ENCODE measurements around the gene TNIP1. TPM values are rescaled to one million over a fixed set of nuclear protein-coding genes. Genes with fewer than 3 reads are reported as not detected.

TNIP1 gene
- total RNA-seq, 2 donors from 2014 or later = 51.3 to 52.2 TPM

DNA sequence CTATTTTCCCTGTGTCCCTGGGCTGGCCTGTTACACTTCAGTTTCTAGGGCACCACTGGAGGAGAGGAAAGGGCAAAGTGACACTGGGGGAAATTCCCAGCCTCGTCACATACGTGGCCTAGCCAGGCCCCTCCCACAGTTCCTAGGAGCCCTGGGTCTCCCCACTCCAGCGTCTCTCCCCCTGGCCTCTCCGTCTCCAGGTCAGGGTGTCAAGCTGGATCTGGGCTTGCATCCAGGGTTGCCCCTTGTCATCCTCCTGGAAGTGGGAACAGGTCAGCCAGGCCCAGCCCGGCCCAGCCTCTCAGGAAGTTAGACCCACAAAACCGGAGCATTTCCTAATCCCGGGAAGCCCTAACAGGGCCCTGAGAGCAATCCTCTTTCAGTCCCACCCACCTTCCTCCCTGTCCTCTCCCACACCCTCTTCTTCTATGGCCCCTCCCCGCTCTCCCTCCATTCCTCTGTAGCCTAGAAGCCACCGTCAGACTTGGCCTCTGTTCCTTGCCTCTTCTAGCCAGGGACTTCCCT lies 4.7 kb upstream of the TNIP1 start:
- no peak overlapping the region for H3K9ac ChIP-seq (ENCODE audit: extremely low read depth, low read length, poor library complexity, severe bottlenecking)

DNA sequence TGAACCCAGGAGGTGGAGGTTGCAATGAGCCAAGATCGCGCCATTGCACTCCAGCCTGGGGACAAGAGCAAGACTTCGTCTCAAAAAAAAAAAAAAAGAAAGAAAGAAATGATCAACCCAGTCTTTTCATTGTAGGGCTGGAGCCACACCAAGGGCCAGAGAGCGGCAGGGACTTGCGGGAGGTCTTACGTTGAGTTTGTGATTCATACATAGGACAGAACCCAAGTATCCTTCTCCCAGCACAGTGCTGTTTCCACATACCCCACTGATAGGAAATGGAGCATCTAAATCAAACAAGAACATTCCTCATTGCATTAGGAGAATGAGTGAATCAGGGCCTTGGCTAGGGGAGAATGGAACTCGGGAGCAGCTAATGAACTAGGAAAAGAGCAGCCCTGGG lies 3.5 kb upstream of the TNIP1 start:
- Histone ChIP-seq H3K36me3 (ENCODE audit: control insufficient read depth, insufficient read depth, low read length) (no peaks in the 10 kb centered on the region), H3K4me1 (ENCODE audit: control insufficient read depth, insufficient read depth, low read length) (peaks cover 8% of the 10 kb centered on the region), H3K27me3 (ENCODE audit: control insufficient read depth, insufficient read depth, low read length, poor library complexity, severe bottlenecking) (no peaks in the 10 kb centered on the region), H3K4me3 (ENCODE audit: low read length) (no peak overlapping the region), H3K9ac (ENCODE audit: extremely low read depth, low read length, poor library complexity, severe bottlenecking) (no peak overlapping the region), H3K9me3 (ENCODE audit: control insufficient read depth, low read length) (no peaks in the 10 kb centered on the region), H3K27ac (ENCODE audit: low read depth, low read length) (no peak overlapping the region)
- no peak for DNase-seq
- Mint-ChIP-seq H3K27me3 (ENCODE audit: insufficient read depth) (peaks cover 2% of the 10 kb centered on the region), H3K4me1 (peaks cover 12% of the 10 kb centered on the region), H3K27ac (no peak overlapping the region), H3K4me3 (no peak overlapping the region), H3K36me3 (ENCODE audit: low read depth) (no peaks in the 10 kb centered on the region), H3K9me3 (no peaks in the 10 kb centered on the region)
- WGBS, 2 experiments (ENCODE audit: insufficient coverage in 1 of 2, insufficient read length in 1 of 2) = 91 to 94% methylated on average over 5 to 7 of the region's 7 CpGs
- TF ChIP-seq, protein P1, sequence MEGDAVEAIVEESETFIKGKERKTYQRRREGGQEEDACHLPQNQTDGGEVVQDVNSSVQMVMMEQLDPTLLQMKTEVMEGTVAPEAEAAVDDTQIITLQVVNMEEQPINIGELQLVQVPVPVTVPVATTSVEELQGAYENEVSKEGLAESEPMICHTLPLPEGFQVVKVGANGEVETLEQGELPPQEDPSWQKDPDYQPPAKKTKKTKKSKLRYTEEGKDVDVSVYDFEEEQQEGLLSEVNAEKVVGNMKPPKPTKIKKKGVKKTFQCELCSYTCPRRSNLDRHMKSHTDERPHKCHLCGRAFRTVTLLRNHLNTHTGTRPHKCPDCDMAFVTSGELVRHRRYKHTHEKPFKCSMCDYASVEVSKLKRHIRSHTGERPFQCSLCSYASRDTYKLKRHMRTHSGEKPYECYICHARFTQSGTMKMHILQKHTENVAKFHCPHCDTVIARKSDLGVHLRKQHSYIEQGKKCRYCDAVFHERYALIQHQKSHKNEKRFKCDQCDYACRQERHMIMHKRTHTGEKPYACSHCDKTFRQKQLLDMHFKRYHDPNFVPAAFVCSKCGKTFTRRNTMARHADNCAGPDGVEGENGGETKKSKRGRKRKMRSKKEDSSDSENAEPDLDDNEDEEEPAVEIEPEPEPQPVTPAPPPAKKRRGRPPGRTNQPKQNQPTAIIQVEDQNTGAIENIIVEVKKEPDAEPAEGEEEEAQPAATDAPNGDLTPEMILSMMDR (conservative IDR thresholded peaks at IDR 0.05) = no peak

More for the DNA sequence above, 4.7 kb upstream of the TNIP1 start:
- TF ChIP-seq, protein P1 (conservative IDR thresholded peaks at IDR 0.05) = no peak
- peaks cover 4% of the 10 kb centered on the region for H3K4me1 ChIP-seq (ENCODE audit: control insufficient read depth, insufficient read depth, low read length)
- no peaks in the 10 kb centered on the region for H3K36me3 Mint-ChIP-seq (ENCODE audit: low read depth)
- no peaks in the 10 kb centered on the region for H3K9me3 ChIP-seq (ENCODE audit: control insufficient read depth, low read length)
- no peaks in the 10 kb centered on the region for H3K9me3 Mint-ChIP-seq
- no peak overlapping the region for H3K4me3 ChIP-seq (ENCODE audit: low read length)
- H3K27ac Mint-ChIP-seq = no peak overlapping the region
- peaks cover 9% of the 10 kb centered on the region for H3K27me3 Mint-ChIP-seq (ENCODE audit: insufficient read depth)
- H3K36me3 ChIP-seq (ENCODE audit: control insufficient read depth, insufficient read depth, low read length) = no peaks in the 10 kb centered on the region
- WGBS, 2 experiments (ENCODE audit: insufficient coverage in 1 of 2, insufficient read length in 1 of 2) = 40 to 67% methylated on average over 3 to 9 of the region's 9 CpGs
- peaks cover 6% of the 10 kb centered on the region for H3K4me1 Mint-ChIP-seq
- no peak overlapping the region for H3K27ac ChIP-seq (ENCODE audit: low read depth, low read length)
- no peak overlapping the region for H3K4me3 Mint-ChIP-seq
- H3K27me3 ChIP-seq (ENCODE audit: control insufficient read depth, insufficient read depth, low read length, poor library complexity, severe bottlenecking) = peaks cover 4% of the 10 kb centered on the region
- DNase-seq = no peak

DNA sequence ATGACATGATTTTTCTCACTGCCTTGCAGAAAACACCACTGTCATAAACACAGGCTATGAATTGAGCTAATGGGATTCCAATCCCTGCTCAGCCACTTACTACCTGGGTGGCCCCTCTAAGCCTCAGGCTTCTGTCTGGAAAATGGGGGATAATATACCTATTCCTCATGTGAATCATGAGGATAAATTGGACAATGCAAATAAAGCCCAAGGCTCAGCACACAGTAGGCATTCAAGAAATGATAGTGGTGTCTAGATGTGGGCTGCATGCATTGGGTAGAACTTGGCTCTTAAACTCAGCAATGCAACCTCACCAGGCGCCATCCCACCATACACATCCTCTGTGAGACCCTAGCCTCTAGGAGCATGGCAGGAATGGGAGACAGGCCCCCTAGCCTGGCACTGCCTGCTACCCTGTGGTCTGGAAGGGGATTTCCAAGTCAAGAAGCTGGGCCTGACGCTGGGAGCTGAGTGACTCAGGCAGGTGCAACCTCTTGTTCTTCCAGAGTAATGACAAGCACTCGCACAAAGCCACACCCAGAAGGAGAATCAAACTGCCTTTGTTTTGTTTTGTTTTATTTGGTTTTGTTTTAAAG lies 2.3 kb upstream of the TNIP1 start:
- H3K9ac ChIP-seq (ENCODE audit: extremely low read depth, low read length, poor library complexity, severe bottlenecking) = no peak overlapping the region
- peaks cover 8% of the 10 kb centered on the region for H3K4me1 ChIP-seq (ENCODE audit: control insufficient read depth, insufficient read depth, low read length)
- H3K9me3 Mint-ChIP-seq = no peaks in the 10 kb centered on the region
- peaks cover 15% of the 10 kb centered on the region for H3K4me1 Mint-ChIP-seq
- H3K27me3 ChIP-seq (ENCODE audit: control insufficient read depth, insufficient read depth, low read length, poor library complexity, severe bottlenecking) = no peaks in the 10 kb centered on the region
- no peak overlapping the region for H3K27ac Mint-ChIP-seq
- H3K27me3 Mint-ChIP-seq (ENCODE audit: insufficient read depth) = no peaks in the 10 kb centered on the region
- TF ChIP-seq, protein P1 (conservative IDR thresholded peaks at IDR 0.05) = no peak
- no peak for DNase-seq
- no peak overlapping the region for H3K4me3 ChIP-seq (ENCODE audit: low read length)
- no peak overlapping the region for H3K4me3 Mint-ChIP-seq
- H3K9me3 ChIP-seq (ENCODE audit: control insufficient read depth, low read length) = no peaks in the 10 kb centered on the region
- H3K36me3 Mint-ChIP-seq (ENCODE audit: low read depth) = no peaks in the 10 kb centered on the region
- 71 to 79% methylated on average over 1 to 3 of the region's 3 CpGs for WGBS, 2 experiments (ENCODE audit: insufficient coverage in 1 of 2, insufficient read length in 1 of 2)
- H3K36me3 ChIP-seq (ENCODE audit: control insufficient read depth, insufficient read depth, low read length) = peaks cover 6% of the 10 kb centered on the region
- no peak overlapping the region for H3K27ac ChIP-seq (ENCODE audit: low read depth, low read length)

Data from endodermal cell (in vitro differentiated cells).